H7 (cell line): ENCODE data around the gene CXorf51A. TPM values are rescaled to one million over a fixed set of nuclear protein-coding genes. Genes with fewer than 3 reads are reported as not detected.
"Not testable (repeated sequence)": the region's sequence is repeated elsewhere in the genome, so short reads cannot be mapped to it uniquely, and the experiment has no call there.

Source experiments
- DNase-seq: peaks from one replicate; pipeline ENCODE4 v3.0.0; 2012
- H3K27me3 ChIP-seq: 2 replicates; pipeline ENCODE4 v1.6.0; 2011; ENCODE audit warnings: mild to moderate bottlenecking, low read length; ENCODE audit not compliant: control insufficient read depth, insufficient read depth
- H3K36me3 ChIP-seq: replicated peaks from 2 replicates; pipeline ENCODE4 v1.5.1; 2011; ENCODE audit warnings: low read length; ENCODE audit not compliant: control insufficient read depth, insufficient read depth
- H3K4me3 ChIP-seq: 2 replicates; pipeline ENCODE4 v1.5.1; 2011; ENCODE audit warnings: low read depth, mild to moderate bottlenecking, control low read depth, low read length, moderate library complexity; ENCODE audit not compliant: insufficient read depth
- total RNA-seq: library from RNA; depleted of rRNA; stranded (reverse); fragments of >200 nt; shearing (Covaris generic); gene quantifications from 2 replicates; pipeline ENCODE4 v1.2.3, GENCODE V29; 2014; rRNA removed

The CXorf51A gene
- total RNA-seq = not detected in 2 replicates

DNA sequence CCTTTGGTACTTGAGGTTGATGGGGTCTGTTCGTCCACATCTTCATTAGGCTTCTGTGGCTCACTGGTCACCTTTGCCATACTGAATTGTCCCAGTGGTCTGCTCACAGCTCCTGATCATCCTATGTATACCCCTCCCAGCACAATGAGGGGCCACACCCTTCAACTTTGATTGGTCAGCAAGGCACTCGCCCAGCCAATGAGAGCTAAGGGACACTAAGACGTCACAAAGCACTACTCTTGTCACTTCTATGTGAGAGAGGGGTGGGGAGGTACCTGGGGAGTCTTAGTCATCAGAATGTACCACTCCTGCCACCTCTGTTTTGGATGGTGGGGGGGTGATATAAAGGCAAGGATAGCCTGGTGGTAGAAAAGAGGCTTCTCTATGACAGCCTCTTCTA is at the start of gene CXorf51A:
Gene CXorf51A (minus strand): TSS at position 101 of the 400 bp plus-strand sequence. CDS start 21 bp downstream, at position 80.
- not testable (repeated sequence) for H3K27me3 ChIP-seq, H3K4me3 ChIP-seq, DNase-seq, H3K36me3 ChIP-seq

DNA sequence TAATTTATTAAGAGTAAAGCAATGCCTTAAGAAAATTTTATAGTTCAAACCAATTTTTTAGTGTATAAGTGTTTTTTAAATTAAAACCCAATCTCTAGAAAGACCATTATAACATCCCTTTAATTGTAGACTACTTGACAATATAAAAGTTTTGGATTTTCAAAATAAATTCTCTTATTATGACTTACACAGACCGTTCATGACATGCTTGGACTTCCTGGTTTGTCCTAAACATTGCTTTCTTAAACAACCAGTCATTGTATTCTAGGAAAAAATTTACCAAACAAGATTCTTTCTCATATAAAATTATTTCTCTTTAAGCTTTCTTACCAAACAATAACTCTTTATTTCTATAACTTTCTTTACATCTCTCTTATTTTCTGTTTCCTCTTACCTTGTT is 49.0 kb upstream of the CXorf51A start:
- no peak for DNase-seq
- no peaks in the 10 kb centered on the region for H3K36me3 ChIP-seq

DNA sequence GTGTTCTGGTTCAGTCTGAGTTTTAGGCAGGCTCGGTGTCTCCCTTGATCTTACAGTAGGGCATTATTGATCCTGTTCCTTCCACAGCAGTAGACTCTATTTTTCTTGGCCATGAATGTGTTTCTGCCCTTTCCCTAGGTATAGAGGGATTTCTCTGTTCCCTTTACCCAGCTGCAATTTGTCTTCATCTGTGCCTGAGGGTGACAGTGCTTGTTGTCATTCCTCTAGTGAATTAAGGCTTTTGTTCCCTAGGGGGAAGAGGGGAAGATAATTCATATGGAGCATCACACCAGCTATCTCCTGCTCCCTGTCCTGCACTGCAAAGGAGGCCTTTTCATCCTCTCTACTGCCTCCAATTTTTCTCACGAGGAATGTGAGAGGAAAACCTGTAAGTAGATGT is 39.7 kb upstream of the CXorf51A start:
- no peaks in the 10 kb centered on the region for H3K36me3 ChIP-seq
- no peak for DNase-seq
- no peaks in the 10 kb centered on the region for H3K27me3 ChIP-seq
- H3K4me3 ChIP-seq = no peak overlapping the region

More for the DNA sequence above, 49.0 kb upstream of the CXorf51A start:
- Histone ChIP-seq H3K4me3 (no peak overlapping the region), H3K27me3 (no peaks in the 10 kb centered on the region)

DNA sequence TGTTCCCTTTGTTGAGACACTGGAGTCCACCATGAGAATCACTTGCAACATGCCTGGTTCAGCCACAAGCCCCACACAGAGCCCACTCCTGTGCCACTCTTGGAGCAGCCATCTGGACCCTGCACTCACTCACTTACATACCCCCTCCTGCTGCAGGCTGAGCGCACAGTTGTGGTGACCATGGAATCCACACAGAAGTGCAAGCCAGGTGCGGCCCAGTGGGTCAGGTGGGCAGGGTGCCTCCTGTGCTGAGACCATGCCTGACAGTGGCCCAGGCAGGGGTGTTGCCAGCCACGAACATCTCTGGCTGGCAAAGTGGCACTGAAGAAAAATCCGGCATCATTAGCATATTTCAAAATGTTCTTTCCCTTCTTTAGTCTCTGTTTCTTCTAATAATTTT is 17.4 kb upstream of the CXorf51A start:
- no peaks in the 10 kb centered on the region for H3K36me3 ChIP-seq
- H3K4me3 ChIP-seq = no peak overlapping the region
- no peak for DNase-seq
- no peaks in the 10 kb centered on the region for H3K27me3 ChIP-seq

DNA sequence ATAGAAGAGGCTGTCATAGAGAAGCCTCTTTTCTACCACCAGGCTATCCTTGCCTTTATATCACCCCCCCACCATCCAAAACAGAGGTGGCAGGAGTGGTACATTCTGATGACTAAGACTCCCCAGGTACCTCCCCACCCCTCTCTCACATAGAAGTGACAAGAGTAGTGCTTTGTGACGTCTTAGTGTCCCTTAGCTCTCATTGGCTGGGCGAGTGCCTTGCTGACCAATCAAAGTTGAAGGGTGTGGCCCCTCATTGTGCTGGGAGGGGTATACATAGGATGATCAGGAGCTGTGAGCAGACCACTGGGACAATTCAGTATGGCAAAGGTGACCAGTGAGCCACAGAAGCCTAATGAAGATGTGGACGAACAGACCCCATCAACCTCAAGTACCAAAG is 5.1 kb downstream of the CXorf51A start, which contains the start of gene CXorf51B:
Gene CXorf51B (plus strand): TSS at position 301 of the 400 bp plus-strand sequence. CDS start 21 bp downstream, at position 322.
- not testable (repeated sequence) for H3K36me3 ChIP-seq, DNase-seq, H3K27me3 ChIP-seq, H3K4me3 ChIP-seq

Other genes with a start within 250 kb of the CXorf51A start
- gene CXorf51B, start 5.0 kb downstream of the CXorf51A start, total RNA-seq = not detected in 2 replicates